NCI-H82 treated with DMSO at 0.1 percent for 48 hours (cell line): Measurements from ENCODE around the gene ETV3.

Experiments used
- DNase-seq: peaks from one replicate; lab custom pipeline; 2025; ENCODE audit not compliant: unreplicated experiment; lab: John Stamatoyannopoulos, UW

The ETV3 gene

DNA sequence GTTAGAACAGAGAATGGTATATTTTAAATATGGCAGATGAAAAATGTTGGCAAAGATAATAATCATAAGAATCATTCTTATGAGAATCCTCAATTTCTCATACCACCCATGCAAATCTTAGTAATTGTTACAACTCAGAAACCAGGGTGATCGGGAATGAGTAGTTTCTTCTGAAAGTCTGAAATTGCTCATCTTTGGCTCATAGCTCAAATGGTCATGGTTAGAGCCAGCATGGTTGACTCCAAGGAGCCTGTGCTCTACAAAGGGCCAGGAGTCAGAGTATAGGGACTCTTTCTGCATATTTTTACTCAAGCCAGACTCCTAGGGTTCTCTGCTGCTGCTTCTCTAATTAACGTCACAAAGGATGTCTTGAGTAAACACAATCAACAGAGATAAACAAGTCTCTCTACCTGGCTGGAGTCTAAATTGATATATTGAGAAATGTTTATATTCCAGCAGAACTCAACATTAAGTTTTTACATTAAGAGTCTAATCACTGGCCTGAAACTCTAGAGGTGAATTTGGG, 1.9 kb upstream of the ETV3 start:
- DNase-seq: no peak

DNA sequence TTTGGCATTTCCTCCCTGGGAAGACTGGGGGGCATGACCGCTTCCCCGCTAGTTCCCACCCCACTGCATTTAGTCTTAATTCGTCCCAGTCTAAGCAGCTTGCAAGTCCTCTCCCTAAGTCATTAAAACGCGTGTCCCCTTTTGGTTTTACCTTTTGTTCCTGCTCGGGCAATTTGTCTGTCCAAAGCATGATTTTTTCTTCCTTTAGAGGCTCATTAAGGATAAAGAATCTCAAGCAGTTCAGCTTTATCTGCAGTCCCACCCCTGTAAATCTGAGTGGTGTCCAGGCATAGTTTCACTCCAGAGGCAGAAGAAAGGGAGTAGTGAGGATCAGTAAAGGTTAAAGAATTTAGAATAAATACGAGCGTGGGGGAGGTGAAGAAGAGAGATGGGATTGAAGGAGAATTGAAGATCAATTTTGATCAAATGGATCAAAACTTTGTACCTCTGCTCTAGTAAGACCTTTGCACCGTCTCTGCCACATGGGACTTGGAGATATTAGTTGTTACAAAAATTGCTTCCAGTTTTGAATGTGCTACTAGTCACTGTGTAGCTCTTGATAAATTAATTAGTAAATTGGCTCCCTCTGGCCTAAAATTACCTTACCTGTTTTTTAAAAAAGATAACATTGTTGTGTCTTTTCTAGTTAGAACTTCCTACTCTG, 989 bp upstream of the ETV3 start:
- DNase-seq: no peak

DNA sequence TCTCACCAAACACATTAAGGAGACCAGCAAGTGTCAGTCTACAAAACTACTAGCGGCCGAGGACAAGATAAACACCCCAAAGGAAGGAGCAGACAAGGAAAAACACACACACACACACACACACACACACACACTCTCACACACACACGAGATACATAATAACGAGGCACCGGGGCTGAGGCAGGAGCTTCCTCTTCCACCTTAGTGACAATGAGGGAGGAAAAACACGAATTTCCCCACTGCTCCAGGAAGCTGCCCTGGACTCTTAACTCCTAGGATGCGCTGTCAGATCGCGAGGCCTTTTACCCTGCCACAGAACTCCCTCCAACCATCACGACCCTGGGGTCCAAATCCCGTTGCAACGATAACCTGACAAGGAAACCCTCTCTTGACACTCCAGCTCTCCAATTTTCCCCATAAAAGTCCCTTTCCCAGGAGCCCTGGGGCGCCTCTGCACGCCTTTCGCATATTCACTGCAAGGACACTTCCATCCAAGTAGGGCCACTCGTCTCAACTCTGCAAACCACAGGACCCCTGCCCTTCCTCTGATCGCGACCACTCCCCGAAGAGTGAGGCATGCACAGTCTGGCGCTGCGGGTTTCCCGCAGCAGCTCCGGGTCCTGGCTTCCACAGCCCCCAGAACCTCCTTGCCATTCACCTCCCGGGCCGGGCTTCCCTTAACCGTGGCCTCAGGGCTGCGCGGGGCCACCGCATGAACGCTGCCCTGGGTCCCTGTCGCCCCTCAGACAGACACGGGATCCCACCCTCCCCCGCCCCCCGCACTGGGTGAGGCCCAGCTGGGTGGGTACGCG, 581 bp downstream of the ETV3 start:
- DNase-seq: no peak

DNA sequence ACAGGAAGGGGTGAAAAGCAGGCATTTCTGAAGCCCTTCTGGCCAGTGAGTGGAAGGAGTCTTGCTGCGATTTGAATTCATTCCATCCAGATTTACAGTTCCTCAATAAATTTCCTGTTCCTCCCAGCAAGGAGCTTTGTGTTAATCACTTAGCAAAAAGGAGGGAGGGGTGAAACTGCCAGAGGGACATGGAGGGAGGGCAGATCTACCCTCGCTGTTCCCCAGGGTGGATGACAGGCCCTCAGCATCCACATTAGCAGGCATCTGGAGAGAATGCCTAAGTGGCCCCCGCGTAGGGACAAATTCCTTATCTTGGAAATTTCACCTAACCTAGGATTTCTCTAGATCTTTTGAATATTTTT, 1.2 kb downstream of the ETV3 start:
- no peak for DNase-seq

DNA sequence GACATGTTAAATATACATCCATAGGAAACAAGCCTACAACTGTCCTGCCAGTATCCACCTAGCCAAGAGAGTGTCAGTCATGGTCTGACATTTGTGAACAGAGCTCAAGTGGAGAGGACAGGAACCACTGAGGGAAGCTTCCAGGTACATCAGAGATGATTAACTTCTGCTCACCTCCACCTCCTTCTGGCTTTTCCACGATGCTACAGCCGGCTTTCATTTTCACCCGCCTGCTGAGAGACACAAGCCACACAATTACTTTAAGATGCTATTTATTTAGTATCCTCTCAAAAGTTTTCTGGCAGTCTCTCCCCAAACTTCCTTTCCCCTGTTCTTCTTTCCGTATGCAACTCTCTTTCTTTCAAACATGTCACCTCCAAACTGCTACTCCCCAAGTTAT, 2.1 kb downstream of the ETV3 start:
- DNase-seq: no peak

DNA sequence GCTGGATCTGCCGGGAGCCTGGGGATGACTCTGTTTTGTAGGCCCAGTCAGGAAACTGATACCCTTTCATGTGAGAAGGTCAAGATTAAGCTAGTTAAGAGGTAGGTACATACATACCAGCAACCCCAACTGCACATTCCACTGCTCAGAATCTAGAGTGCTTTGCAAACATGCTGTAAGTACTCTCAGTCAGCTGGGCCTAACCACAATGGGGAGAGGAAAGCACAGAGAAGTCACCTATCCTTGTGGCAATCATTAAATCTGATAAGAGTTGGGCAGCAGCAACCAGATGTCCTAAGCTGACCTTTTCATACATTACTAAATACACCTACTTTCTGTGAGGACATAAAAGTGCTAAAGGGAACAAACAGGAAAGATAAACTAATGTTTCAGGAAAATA, 2.5 kb downstream of the ETV3 start:
- DNase-seq: no peak

DNA sequence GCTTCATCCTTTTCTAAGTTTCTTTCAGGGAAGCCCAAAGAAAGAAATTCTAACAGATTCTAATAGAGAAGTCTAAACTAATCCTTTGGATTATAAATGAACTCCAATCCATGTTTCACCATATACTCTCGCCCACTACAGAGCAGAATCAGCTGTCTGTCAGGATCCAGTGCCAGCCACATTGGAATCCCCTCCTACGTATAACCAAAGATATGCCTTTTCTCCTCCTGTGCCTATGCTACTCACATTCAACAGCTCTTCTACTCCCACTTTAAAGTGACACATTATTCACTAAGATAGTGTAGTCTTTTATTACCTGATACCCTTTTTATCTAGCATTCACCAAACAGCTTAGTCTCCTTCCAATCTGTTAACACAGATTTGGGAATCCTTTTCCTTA, 3.1 kb downstream of the ETV3 start:
- DNase-seq: no peak

DNA sequence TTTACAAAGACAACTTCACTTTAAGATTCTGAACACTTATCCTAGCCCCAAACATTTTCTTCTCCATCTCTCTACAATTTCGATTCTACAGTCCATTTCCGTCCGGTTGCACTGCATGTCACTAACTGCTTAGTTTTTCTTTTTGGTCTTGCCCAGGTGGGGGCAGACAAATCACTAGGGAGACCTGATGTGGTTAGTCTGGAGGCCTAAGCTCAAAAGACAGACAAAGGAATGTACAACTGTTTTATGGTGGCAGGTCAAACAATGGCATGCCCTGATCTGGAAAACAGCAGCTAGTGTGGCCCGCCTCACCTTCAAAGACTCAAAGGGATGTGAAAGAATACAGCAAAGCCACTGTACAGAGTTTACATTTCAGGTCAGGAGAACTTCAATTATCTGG, 3.8 kb downstream of the ETV3 start:
- DNase-seq: no peak

DNA sequence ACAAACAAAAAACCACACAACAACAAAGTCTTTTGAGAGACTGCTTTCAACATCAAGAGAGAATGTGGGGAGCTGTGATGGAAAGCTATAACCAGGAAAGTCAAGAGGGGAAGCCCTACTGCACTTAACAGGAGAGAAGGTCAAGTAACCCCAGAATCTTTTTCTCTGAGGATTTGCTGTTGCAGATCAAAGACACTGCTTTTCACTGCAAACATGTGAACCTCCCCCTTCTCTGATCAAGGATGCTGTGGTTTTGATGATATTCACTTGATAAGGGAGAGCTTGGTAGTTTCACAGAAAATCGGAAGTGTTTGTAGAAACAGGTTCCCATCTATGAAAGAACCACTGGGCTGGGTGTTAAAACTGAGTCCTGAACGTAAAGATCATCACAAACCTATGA, 4.8 kb downstream of the ETV3 start:
- no peak for DNase-seq

DNA sequence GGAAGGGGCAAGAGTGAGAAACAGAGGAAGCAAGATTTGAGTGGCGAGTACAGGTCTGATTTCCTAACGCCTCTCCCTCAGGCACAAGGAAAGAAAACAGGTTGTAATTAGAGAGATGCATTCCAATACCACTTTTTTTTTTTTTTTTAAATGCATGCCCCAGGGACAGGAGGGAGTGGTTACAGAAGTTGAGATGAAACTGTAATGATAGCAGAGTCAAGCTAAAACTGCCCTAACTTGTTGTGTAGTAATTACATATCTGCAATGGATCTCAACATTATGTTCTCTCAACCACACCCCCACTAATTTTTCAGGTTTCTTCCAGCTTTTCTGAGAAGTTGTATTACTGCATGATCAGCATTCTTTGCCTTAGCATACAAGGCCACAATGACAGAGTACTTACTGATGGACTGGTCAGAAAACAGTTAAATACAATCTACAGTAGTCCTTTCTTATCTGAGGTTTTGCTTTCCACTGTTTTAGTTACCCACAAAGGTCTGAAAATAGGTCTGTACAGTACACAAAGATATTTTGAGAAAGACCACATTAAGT, 5.5 kb downstream of the ETV3 start:
- no peak for DNase-seq

DNA sequence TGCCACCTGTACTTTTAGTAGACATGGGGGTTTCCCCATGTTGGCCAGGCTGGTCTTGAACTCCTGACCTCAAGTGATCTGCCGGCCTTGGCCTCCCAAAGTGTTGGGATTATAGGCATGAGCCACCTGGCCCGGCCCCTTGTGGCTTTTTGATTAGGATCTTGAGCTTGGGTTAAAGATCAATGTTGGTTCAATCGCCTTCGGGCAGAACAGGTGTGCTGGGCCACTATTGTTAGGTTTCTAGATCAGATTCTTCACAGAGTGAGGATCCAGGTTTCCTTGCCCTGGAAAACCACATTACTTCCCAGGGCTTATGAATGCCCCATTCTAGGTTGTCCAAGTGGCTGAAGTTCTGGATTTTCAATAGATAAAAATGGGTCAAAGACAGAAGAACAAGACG, 6.1 kb downstream of the ETV3 start:
- no peak for DNase-seq

DNA sequence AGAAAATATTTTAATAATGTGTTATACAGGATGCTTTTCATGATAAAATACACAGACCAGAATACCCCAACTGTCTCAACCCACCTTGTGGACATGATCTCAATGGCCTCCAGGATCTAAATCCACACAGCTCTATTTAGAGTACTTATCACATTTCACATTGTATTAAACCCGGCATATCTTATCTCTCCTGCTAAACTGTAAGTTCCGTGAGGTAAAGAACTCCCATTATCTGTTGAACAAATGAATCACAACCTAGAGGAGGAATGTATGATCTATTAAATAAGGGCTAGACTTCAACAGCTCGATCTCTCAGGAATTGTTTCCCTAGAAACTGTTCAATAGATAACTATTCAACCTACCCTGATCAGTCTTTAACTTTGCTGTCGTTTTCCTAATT, 6.9 kb downstream of the ETV3 start:
- no peak for DNase-seq

DNA sequence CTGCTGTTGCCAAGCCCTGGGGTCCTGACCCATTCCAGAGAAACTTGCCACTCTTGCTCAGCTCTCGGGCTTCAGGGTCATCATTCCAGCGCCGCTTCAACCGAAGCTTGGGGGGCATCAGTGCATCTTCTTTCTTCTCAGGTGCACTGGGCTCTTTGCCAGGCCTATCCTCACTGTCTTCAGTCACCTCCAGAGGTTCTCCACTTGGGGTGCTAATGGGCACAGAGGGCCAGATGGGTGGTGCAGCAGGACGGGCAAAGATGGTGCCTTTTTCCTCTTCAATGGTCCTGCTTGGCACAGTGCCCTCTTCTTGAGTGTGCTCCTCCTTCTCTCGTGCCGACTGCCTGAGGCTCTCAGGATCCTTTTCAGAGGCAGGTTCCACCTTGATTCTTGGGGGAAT, 13.3 kb downstream of the ETV3 start:
- no peak for DNase-seq

DNA sequence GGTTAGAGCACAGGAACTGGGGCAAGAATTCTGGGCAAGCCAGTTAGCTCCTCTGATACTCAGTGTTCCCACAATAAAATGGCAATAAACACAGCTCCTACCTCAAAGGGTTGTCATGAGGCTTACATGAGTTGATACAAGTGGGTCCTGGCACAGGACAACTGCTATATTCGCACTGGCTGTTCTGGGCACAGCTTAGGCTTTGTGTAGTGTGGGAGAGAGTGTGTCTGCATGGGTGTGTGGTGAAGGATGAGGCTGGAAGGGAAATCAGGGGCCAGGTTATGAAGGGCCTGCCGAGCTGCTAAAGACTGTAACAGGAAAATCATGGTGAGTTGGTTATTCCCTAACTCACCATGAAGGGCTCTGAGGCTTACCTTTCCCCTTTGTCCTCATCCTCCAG, 18.7 kb downstream of the ETV3 start:
- no peak for DNase-seq

DNA sequence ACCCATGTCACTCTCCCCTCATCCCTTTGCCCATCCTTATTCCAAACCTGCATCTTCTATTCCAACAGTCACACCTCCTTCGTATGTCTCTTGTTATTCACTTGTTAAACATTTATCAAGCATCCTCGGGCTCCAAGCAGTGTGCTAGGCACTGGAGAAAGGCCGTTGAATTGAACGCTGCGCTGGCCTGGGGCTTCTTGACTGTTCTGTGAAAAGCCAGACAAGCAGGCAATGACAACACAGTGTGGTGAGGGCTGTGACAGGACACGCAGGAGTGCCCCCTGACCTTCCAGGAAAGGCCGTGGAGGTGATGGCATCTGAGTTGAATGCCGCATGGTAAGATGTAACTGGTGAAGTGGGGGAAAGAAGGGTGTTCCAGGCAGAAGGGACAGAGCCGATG, 19.2 kb downstream of the ETV3 start:
- DNase-seq: no peak

DNA sequence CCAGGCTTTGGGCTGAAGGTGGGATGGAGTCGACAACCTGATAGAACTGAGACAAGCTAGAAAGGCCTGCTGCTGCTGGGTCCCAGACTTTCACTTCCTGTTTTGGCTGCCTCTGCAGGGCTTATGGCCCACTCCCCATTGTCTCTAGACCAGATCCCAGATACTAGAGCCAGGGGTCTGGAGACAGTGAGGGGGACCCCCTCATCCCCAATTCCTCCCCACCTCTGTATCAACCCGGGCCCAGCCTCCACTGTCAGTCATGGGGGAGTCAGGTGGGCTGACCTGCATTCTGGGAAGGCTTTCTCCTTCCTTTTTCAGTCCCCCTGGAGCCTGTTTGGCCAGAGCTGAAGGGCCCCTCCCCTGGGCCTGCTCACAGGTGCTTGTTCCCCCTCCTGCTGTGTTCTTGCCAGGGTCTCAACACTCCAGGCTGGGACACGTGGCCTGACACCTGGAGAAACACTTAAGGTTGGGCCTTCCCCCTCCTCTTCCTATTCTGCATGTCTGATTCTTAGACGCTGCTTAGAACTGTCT, 20.6 kb downstream of the ETV3 start:
- no peak for DNase-seq

DNA sequence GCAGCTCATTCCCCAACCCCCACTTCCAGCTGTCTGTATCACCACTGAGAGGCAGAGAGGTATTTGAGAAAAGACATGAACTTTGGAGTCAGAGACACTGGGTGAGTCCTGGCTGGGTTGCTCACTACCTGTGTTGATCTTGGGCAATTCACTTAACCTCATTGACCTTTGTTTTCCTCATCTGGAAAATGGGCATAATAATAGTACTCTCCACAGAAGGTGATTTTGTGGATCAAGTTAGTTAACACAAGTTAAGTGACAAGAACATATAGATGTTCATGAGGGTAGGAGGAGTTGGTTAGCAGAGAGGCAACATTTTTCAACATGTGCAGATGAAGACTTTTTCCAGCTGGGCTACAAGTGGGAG, 21.5 kb downstream of the ETV3 start:
- no peak for DNase-seq

DNA sequence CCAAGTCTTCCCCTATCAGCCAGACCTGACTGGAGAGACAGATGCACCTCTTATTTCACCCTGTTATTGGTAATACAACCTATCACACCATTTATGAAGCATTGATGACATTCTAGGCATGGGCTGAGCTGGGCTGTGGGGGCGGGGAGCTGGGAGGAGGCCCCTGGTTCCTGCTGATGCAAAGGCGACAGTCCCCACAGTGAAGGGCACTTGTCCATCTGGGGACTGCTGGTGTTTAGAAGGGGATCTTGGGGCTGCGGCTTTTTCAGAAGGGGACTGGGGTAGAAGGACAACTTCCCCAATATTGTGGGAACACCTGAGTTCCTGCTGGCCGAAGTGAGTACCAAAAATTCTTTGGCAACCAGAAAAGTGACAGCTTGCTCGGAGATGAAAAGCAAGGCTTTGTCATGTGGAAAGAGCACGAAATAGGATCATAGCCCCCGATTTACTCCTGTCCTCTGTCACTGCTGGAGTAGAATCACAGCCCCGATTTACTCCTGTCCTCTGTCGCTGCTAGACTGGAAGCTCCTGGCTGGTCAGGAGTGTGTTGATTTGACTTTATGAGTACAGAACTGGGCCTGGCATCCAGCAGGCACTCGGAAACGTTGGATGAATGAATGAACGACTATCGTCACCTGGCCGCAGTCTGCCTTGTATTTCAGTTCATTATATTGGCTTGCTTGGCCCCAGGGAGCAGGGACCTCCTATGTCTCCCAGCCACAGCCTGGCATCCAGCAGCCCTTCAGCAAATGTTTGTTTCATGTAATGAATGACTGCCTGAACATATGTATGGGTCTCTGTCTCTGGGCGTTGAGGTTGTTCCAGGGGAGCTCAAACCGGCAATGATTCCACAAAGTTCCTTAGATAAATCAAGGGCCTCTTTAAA, 22.1 kb downstream of the ETV3 start:
- no peak for DNase-seq

DNA sequence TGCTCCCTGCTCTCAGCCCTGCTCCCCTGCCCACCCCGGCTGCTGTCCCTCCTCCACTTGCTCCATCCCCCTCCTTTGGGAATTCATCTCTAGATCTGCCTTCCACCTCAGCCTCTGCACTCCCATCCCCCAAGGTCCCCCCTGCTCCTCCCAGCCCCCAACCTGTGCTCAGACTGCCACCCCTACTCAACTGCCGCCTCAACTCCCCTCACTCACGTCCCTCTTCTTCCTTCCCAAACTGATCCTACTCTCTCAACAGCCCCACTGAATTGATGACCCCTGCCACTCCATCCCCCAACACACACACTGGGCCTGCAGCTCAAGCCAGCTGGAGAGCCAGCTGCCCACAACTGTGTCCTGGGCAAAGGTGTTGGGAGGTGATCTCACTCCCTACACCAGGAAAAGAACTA, 22.8 kb downstream of the ETV3 start:
- DNase-seq: no peak

DNA sequence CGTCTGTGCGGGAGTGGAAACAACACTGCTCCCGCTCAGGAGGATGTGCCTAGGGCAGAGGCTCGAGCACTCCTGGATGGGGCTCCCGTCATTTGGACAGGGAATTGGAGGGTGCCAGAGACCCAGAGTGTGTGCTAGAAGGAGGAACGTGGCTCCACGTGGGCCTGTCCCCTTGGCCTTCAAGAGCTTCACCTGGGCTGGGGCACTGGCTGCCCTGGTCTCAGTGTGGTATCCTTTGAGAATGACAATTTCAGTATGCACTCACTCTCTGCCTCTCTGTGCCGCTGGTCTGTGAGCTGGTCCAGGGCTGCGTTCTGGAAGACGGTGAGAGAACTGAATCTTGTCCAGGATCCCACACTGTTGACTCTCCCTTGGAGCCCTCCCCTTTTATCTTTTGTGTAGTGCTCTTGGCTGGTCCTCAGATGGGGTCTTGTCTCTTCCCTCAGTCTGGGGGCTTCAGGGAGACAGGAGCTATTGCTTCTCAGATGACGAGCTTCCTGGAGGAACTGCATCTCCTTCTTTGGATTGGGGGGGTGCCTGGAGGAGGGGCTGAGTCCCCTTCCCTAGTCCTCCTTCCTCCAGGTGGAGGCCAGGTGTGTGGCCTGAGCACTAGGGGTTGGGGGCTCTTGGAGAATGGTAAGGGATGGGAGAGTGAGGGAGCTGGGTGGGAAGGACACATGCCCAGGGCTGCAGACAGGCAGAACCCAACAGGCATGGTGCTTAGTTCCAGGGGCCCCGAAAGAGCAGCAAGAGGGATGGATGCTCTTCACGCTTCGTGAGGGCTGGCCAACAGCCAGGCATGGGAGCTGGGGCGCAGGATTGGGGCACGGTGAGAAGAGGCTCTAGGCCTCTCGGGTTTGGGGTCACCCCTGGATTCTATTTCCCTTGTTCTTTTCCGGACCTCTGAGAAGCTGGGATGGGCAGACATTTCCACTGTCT, 23.7 kb downstream of the ETV3 start:
- DNase-seq: no peak
